ENCODE data around the gene PEPD.

PEPD gene

GRCh38 chr19:33436360-33437345 lies 84.9 kb downstream of the PEPD start:
- peak; percentile 14 for DNase-seq

DNA sequence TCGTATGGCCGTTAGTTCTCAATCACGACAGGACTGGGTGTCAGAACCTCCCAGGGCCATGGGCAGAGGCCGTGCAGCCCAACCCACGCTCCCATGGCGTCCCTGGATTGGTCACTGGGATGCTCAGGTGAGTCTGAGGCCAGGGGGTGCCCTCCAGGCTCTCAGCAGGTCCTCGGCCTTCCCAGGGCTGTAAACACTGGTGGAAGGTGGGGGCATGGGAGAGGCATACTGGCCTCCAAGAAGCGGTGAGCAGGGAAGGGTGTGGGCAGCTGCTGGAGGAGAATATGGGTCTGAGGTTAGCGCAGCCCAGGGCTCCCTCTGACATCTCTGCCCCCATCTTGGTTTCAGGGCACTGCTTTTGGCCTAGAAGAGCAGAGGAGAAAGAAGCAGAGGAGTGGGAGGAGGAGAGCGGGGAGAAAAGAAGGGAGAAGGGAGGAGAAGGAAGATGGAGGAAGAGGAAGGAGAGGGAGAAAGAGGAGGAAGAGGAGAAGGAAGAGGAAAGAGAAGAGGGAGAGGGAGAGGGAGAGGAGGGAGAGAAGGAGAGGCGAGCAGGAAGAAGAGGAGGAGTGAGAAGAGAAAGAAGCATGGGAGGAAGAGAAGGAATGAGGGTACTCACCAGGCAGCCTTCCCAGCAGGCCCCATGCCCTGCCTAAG lies 85.8 kb downstream of the PEPD start:
- DNase-seq: no peak

GRCh38 chr19:33434886-33435705 lies 86.5 kb downstream of the PEPD start:
- no peak for DNase-seq

- DNase-seq: no peak
These were observed 87.3 kb downstream of the PEPD start for GRCh38 chr19:33434069-33434885.

DNA sequence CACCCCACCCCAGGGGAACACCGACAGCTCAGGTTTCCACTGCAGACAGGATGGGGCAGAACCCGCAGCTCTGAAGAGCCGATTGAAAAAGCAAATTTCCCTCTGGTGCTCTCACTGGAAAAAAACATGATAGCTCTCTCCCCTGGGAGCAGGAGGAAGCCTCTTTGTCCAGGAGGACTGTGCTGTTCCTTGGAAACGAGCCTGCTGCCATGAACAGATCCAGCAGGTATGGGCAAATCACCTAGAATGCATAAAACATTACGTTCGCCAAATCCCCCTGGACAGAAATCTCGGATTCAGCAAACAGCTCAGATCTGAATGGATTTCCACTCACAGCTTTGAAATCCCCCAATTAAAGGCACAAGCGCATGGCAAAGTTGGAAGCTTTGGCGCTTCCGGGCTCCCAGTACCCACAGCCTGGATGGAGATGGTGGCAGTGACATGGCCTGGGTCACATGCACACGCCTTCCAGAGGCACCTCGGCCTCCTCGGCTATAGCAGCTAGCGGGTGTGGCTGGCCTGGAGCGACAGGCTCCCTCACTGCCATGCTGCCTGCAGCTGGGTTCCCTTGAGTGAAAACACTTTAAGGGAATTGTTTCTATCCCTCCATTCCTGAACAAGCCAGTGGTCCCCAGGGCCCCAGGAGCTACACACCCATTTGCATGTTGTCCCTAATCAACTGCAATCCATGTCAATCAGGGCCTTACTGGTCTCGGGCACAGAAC lies 89.0 kb downstream of the PEPD start:
- DNase-seq: peak; percentile 32

DNA sequence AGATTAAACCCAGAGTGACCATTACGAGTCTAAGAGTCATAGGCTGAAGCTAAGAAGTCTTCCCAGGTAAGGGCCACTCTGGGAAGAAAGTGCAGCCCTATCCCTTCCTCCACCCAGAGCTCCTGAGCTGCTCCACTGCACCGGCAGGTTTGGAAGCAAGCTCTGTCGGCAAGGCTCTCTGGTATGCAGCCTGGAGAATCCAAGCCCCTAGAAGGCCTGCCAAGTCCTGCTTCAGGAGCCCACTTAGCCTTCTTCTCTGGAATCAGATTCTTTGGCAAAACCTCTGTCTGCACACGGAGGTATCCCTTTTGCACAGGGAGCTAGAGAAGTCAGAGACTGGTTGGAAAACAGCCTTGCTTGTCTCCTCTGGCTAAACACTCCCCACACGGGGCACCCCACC lies 89.6 kb downstream of the PEPD start:
- DNase-seq: peak; percentile 33

- DNase-seq: peak; percentile 67
These were observed 90.8 kb downstream of the PEPD start for GRCh38 chr19:33430674-33431277.

DNA sequence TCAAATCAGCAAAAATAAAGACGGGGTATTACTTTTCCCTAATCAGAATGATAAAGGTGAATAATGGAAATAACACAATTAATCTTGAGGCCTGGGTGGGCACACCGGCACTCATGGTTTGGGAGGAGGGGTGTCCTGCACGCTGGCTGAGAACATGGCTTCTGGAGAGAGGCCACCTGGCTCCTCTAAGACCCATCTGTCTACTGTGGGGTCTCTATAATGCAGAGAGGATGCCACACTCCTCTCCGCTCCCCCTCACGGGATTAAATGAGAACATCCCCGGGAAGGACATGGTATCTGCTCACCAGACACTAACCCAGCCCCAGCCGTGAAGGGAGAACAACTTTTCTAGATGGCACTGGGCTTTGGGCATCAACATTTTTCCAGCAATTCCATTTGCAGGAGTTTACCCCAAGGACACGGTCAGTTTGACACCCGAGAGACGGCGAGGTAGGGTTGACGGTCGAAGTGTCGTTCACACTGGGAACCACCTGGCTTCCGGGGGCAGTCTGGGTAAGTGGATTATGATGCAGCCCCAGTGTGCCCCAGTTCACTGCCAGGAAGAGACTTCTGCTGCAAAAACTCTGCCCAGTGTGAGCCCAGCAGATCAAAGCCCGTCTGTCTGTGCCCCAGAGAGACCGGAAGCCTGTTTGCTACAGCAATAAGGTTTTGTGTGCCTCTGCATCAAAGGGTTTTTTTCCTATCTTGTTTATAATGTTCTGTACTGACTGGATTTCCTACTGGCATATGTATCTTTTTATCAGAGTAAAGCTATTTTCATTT lies 91.5 kb downstream of the PEPD start:
- no peak for DNase-seq

- DNase-seq: no peak
These were observed 92.9 kb downstream of the PEPD start for GRCh38 chr19:33428627-33429125.

- no peak for DNase-seq
These were observed 93.6 kb downstream of the PEPD start for GRCh38 chr19:33427801-33428626.

GRCh38 chr19:33426621-33427361 lies 94.8 kb downstream of the PEPD start:
- DNase-seq: peak; percentile 98

- DNase-seq: no peak
These were observed 97.4 kb downstream of the PEPD start for GRCh38 chr19:33424181-33424580.

- no peak for DNase-seq
These were observed 99.0 kb downstream of the PEPD start for GRCh38 chr19:33422369-33423180.

- DNase-seq: no peak
These were observed 100.2 kb downstream of the PEPD start for GRCh38 chr19:33421368-33421767.

DNA sequence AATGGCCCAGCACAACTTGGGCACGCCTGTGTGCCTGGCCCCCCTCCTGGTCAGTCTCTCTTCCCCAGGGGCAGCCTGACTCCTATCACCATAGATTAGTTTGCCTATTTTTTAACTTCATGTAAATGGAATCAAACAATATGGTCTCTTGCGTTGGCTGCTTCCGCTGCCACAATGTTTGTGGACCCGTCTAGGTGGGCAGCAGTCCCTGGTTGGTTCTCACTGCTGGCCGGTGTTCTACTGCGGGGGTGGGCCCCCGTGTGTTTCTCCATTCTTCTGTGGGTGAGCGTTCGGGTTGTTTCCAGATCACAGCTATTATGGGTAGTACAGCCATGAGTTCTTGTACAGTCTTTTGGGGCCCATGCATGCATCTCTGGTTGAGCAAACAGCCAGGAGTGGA lies 100.8 kb downstream of the PEPD start:
- no peak for DNase-seq

DNA sequence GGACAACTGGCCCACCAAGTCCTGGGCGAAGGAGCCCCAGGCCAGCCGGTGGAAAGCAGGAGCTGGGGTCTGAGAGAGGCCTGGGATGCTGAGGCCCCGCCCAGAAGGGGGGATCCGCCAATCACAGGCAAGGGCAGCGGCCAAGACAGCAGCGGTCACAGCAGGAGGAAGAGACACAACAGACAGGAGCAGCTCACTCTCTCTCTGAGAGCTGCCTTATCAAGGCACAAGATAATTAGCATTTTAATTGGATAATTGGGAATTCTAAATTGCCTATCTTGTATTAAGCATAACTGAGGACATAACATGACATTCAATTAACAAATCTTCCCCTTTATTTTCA lies 101.8 kb downstream of the PEPD start:
- no peak for DNase-seq

Measured in DMS79 treated with DMSO at 0.1 percent for 48 hours (cell line).